Muscle of back (tissue), 11 donors: ENCODE results near the gene ETV6. TPM values are rescaled to one million over a fixed set of nuclear protein-coding genes. Genes with fewer than 3 reads are reported as not detected.

Experiments used
- DNase-seq, 3 donors: peaks; one replicate each; pipeline versions ENCODE4 v3.0.0 to v3.0.0-alpha.2; 2013
- polyA plus RNA-seq, 10 donors: library from polyadenylated mRNA; unstranded; fragments of 120-200 nt; gene quantifications; one replicate each; pipeline ENCODE4 v1.2.1, GENCODE V29; 2013; ENCODE audit not compliant: insufficient read length in 10 of 10

Gene ETV6
- polyA plus RNA-seq, 10 donors = 7.1 to 13.0 (median 11.0) TPM

GRCh38 chr12:11734580-11735180 is 85.2 kb downstream of the ETV6 start:
- no peak for DNase-seq

GRCh38 chr12:11738450-11738849 is 89.0 kb downstream of the ETV6 start:
- no peak for DNase-seq

GRCh38 chr12:11739980-11740577 is 90.6 kb downstream of the ETV6 start:
- peak in 1 of 3 donors; percentile 64 for DNase-seq

- no peak for DNase-seq
Measured at GRCh38 chr12:11741434-11742092, 92.1 kb downstream of the ETV6 start.

GRCh38 chr12:11743423-11744409 is 94.2 kb downstream of the ETV6 start:
- DNase-seq = no peak

- no peak for DNase-seq
Measured at GRCh38 chr12:11744410-11744801, 94.9 kb downstream of the ETV6 start.

GRCh38 chr12:11745113-11745512 is 95.6 kb downstream of the ETV6 start:
- no peak for DNase-seq

GRCh38 chr12:11746024-11746771 is 96.7 kb downstream of the ETV6 start:
- DNase-seq = no peak

GRCh38 chr12:11746940-11747716 is 97.7 kb downstream of the ETV6 start:
- no peak for DNase-seq

- DNase-seq = no peak
Measured at GRCh38 chr12:11747969-11748368, 98.5 kb downstream of the ETV6 start.

- DNase-seq = no peak
Measured at GRCh38 chr12:11748903-11749302, 99.4 kb downstream of the ETV6 start.

- no peak for DNase-seq
Measured at GRCh38 chr12:11749943-11750690, 100.6 kb downstream of the ETV6 start.

GRCh38 chr12:11752403-11753149 is 103.1 kb downstream of the ETV6 start:
- DNase-seq = no peak

GRCh38 chr12:11753150-11753499 is 103.7 kb downstream of the ETV6 start:
- DNase-seq = no peak

GRCh38 chr12:11753826-11754225 is 104.4 kb downstream of the ETV6 start:
- DNase-seq = no peak

GRCh38 chr12:11754256-11754655 is 104.8 kb downstream of the ETV6 start:
- DNase-seq = no peak

- DNase-seq = peak in 1 of 3 donors; percentile 58
Measured at GRCh38 chr12:11755302-11755930, 105.9 kb downstream of the ETV6 start.

GRCh38 chr12:11756022-11756421 is 106.5 kb downstream of the ETV6 start:
- DNase-seq = no peak

- no peak for DNase-seq
Measured at GRCh38 chr12:11756523-11756922, 107.0 kb downstream of the ETV6 start.
